Measurements from ENCODE around the gene UNK.

DNA sequence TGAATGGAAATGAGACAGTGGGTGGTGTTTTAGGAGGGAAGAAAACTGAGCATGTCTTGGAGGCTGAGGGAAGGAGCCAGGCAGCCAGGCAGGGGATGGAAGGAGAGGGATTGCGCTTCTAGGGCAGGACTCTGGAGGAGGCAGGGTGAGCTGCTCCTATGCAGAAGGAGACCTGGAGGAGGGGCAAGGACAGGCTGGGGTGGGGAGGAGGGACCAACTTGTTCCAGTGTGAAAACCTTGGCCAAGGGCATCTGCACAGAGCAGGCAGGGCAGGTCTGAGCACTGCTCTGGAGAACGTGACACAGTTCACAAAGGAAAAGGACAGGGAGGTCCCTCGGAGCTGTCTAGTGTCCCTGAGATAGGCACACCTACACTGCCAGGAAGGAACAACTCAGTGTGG, 25.1 kb upstream of the UNK start:
- TF ChIP-seq, protein P1, sequence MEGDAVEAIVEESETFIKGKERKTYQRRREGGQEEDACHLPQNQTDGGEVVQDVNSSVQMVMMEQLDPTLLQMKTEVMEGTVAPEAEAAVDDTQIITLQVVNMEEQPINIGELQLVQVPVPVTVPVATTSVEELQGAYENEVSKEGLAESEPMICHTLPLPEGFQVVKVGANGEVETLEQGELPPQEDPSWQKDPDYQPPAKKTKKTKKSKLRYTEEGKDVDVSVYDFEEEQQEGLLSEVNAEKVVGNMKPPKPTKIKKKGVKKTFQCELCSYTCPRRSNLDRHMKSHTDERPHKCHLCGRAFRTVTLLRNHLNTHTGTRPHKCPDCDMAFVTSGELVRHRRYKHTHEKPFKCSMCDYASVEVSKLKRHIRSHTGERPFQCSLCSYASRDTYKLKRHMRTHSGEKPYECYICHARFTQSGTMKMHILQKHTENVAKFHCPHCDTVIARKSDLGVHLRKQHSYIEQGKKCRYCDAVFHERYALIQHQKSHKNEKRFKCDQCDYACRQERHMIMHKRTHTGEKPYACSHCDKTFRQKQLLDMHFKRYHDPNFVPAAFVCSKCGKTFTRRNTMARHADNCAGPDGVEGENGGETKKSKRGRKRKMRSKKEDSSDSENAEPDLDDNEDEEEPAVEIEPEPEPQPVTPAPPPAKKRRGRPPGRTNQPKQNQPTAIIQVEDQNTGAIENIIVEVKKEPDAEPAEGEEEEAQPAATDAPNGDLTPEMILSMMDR (conservative IDR thresholded peaks at IDR 0.05) = no peak
- no peak for TF ChIP-seq EZH2 (IDR thresholded peaks at IDR 0.05; ENCODE audit: low read depth)
